Activated CD4-positive, alpha-beta T cell treated with anti-CD3 and anti-CD28 coated beads for 24 hours (primary cell): ENCODE data around the gene TMPO.
"Not testable (repeated sequence)": the region's sequence is repeated elsewhere in the genome, so short reads cannot be mapped to it uniquely, and the experiment has no call there.

ENCODE experiments used
- DNase-seq, 2 donors: peaks; one replicate each; pipeline ENCODE4 v3.0.0-alpha.2; 2020; ENCODE audit warnings: low read depth in 2 of 2

TMPO gene

DNA sequence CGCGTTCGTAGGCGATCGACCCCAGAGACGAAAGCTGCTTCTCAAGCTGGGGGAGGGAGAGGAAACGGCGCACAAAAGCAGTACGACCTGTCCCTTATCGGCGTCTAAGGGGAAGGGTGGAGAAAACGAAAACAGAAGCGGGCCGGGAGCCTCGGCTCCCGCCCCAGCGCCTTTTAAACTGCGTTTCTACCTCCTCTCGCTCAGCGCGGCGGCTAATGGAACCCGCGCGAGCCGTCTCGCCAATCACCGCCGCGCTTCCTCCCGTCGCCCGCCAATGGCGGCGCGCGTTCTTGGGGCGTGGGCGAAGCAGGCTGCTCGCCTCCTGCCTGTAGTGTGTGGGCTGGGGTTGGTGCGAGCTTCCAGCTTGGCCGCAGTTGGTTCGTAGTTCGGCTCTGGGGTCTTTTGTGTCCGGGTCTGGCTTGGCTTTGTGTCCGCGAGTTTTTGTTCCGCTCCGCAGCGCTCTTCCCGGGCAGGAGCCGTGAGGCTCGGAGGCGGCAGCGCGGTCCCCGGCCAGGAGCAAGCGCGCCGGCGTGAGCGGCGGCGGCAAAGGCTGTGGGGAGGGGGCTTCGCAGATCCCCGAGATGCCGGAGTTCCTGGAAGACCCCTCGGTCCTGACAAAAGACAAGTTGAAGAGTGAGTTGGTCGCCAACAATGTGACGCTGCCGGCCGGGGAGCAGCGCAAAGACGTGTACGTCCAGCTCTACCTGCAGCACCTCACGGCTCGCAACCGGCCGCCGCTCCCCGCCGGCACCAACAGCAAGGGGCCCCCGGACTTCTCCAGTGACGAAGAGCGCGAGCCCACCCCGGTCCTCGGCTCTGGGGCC, at the start of gene TMPO:
Gene TMPO, plus strand, starts transcription at position 304 of the 824 bp plus-strand sequence. Its CDS starts 278 bp downstream, at position 582.
- DNase-seq = peak; percentile 89 to 90

DNA sequence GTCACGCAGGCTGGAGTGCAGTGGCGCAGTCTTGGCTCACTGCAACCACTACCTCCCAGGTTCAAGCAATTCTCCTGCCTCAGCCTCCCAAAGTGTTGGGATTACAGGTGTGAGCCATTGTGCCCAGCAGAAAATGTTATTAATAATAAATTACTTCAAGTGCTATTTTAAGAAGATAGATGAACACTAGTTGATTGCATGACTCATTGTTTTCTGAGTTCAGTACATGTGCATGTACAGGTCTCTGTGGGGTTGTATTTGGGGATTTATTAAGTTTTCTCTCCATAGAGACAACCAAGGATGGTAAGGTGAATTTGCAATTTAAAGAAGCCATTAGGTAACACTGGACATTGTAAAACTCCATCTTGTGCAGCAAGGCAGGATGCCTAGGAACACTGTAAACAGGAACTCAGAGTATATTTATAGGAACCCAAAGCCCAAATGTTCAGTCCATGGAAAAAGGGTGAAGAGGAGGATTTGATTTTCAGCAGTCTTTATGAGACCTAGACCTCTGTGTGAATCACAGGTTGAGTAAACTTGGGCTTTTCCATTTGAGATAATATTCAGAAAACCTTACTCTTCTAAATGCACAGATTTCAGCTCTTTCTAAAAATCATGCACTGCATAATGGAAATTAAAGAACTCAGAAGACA, 49.3 kb upstream of the TMPO start:
- no peak for DNase-seq

GRCh38 chr12:98466640-98467400, 48.6 kb upstream of the TMPO start:
- DNase-seq = no peak

- DNase-seq = no peak
These were observed 46.3 kb upstream of the TMPO start for GRCh38 chr12:98469109-98469508.

- no peak for DNase-seq
These were observed 44.8 kb upstream of the TMPO start for GRCh38 chr12:98470469-98471082.

GRCh38 chr12:98471085-98471484, 44.3 kb upstream of the TMPO start:
- DNase-seq = no peak

DNA sequence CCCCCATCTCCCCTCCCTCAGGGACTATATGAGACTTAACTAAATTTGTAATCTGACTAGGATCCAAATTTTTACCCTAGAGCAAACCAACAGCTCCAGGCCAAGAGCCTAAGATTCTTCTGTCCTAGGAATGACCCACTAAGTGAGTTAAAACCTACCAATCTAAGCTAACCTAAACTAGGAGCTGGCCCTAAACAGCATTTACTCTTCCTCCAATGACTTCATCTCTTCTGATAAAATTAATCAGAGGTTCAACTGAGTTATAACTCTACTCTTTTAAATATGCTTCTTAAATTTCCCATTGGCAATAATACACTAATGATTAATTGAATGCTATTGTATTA, 39.9 kb upstream of the TMPO start:
- DNase-seq = no peak

- DNase-seq = no peak
These were observed 36.8 kb upstream of the TMPO start for GRCh38 chr12:98478606-98479005.

GRCh38 chr12:98483621-98484503, 31.5 kb upstream of the TMPO start:
- no peak for DNase-seq

- no peak for DNase-seq
These were observed 29.5 kb upstream of the TMPO start for GRCh38 chr12:98485792-98486340.

GRCh38 chr12:98488416-98488815, 27.0 kb upstream of the TMPO start:
- not testable (repeated sequence) for DNase-seq

- no peak for DNase-seq
These were observed 26.2 kb upstream of the TMPO start for GRCh38 chr12:98489176-98489575.

GRCh38 chr12:98490501-98491453, 24.6 kb upstream of the TMPO start:
- peak; percentile 72 to 74 for DNase-seq

- DNase-seq = no peak
These were observed 22.7 kb upstream of the TMPO start for GRCh38 chr12:98492580-98493140.

GRCh38 chr12:98501266-98501629, 14.1 kb upstream of the TMPO start:
- DNase-seq = not testable (repeated sequence)

GRCh38 chr12:98503342-98503591, 12.1 kb upstream of the TMPO start:
- DNase-seq = peak; percentile 84 to 91

- peak; percentile 91 to 94 for DNase-seq
These were observed 11.6 kb upstream of the TMPO start for GRCh38 chr12:98503592-98504367.

DNA sequence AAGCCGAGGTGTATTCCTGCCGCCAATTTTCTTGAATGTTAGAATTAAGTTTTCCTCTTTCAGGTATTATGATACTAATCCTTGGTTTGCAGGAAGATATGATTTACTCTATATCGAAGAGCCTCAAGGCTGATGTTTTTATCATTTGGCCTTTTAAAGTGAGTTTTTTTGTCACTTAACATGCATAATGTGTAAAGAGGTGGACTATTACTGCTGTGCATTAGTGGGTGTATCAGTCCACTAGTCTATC, 11.1 kb upstream of the TMPO start:
- DNase-seq = no peak

- DNase-seq = no peak
These were observed 6.3 kb upstream of the TMPO start for GRCh38 chr12:98509063-98509462.
